ENCODE measurements around the gene CD276. TPM values are rescaled to one million over a fixed set of nuclear protein-coding genes. Genes with fewer than 3 reads are reported as not detected.
"Not testable (repeated sequence)": the region's sequence is repeated elsewhere in the genome, so short reads cannot be mapped to it uniquely, and the experiment has no call there.

CD276 gene
- polyA plus RNA-seq, 12 donors = 103 to 157 (median 128) TPM; not detected in 1

DNA sequence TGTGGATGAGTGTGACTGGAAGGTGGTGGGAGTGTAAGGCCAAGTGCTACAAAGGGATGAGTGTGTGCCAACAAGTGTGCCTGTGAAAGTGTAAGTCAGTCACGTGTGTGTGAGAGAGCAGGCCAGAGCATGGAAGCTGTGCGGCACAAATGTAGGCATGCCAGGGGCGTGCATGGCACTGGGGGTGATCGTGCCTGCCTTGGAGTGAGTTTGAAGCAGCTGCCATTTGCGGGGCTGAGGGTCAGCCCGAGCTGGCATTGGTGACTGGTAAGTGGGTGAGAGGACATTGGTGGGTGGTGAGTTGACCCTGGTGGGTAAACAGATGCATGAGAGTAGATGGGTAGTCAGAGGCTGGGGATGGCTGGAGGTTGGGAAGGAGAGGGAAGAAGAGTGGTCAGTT, 24.5 kb downstream of the CD276 start:
- no peak for DNase-seq

DNA sequence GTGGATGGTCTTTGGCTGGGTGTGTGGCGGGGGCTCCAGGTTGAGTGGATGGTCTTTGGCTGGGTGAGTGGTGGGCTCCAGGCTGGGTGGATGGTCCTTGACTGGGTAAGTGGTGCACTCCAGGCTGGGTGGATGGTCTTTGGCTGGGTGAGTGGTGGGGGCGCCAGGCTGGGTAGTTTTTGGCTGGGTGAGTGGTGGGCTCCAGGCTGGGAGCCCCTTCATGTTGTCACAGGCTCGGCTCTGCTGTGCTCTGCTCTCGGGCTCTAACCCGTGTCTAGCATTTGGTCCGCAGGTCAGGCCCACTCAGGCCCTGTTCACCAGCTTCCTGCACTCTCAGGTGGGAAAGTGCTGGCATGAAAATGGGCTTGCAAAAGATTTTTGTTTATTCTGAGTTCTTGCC, 25.1 kb downstream of the CD276 start:
- no peak for DNase-seq

- no peak for DNase-seq
These were observed 25.5 kb downstream of the CD276 start for GRCh38 chr15:73709686-73710085.

GRCh38 chr15:73710321-73710720, 26.1 kb downstream of the CD276 start:
- no peak for DNase-seq

DNA sequence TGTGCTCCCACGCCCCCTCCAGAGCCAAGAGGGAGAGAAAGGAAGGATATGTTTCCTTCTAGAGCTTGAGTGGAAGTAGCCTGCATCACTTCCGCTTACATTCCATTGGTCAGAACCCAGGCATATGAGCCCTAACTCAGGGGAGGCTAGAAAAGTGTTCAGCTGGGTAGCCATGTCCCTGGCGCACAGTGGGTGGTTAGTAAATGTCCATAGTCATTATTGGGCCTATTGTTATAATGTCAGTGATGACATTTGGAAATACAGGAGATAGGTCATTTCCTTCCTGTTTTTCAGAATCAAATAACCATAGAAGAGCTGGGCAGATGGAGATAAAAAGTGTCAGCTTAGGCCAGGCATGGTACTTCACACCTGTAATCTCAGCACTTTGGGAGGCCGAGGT, 27.3 kb downstream of the CD276 start:
- no peak for DNase-seq

- no peak for DNase-seq
These were observed 27.9 kb downstream of the CD276 start for GRCh38 chr15:73712107-73712506.

- no peak for DNase-seq
These were observed 30.6 kb downstream of the CD276 start for GRCh38 chr15:73714695-73715301.

- no peak for DNase-seq
These were observed 31.2 kb downstream of the CD276 start for GRCh38 chr15:73715417-73715816.

DNA sequence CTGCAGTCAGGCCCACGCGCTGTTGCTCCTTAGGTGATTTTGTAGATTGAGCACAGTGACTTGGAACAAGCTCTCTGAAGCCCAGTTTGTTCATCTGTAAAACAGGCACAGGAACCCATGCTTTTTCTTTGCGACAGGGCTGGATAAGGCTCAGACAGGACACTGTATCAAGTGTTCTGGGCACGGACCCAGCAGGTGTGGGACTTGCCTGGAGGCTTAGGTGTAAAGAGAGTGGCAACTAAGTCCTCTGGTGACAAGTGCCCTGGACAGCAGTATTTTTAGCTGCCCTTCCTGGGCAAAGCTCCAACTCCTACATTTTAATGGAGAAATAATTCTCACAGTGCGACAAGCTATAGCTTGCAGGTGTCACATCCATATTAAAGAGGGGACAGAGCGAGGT, 32.2 kb downstream of the CD276 start:
- no peak for DNase-seq

DNA sequence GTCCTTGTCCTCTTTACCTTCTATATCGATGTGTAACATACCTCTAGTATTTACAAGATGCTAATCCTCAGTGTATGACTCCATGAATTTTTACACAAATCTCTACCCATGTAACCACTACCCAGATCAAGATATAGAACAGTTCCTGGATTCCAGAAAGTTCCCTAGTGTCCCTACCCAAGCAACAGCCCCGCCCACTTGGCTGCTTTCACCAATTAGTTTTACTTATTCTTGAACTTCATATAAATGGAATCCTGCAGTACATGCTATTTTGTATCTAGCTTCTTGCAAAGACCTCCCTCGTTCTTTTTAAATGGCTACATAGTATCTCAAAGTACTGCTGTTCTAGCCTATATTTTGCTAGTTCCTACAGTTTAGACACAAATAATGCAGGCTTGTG, 33.0 kb downstream of the CD276 start:
- DNase-seq = no peak

- DNase-seq = no peak
These were observed 33.6 kb downstream of the CD276 start for GRCh38 chr15:73717802-73718201.

DNA sequence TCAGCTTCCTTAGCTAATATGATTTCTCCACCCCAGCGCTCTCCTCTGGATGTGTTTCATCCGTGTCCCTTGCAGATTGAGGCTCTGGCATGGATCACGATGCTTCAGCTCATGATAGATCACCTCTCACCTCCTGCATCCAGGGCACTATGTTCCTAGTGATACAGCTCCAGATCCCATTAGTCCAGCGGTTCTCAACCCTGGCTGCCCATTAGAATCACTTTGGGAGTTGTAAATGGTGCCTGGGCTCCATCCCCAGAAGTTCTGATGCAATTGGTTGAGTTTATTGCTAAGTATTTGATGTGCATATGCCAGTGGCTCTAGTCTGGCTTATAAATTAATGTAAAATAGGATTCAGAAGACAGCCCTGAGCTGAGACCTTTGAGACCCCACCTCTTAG, 34.5 kb downstream of the CD276 start:
- no peak for DNase-seq

DNA sequence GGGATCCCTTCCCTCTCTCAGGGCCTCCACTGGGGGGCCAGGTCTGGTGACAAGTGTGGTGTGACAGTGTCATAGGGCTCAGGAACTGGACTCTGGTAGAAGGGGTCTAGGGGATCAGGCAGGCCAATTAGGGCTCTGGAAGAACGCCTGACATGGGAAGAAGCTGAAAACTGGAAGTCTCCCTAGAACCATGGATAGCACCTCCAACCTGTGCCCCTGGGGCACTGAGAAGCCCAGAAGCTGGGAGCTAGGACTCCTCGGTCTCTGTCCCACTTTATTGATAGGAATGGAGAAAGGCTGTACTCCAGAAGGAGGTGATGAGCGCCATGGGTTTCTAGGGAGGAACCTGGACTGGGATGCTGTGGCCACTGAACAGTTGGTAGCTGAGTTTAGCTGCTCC, 38.2 kb downstream of the CD276 start:
- DNase-seq = no peak

GRCh38 chr15:73723191-73723590, 39.0 kb downstream of the CD276 start:
- no peak for DNase-seq

DNA sequence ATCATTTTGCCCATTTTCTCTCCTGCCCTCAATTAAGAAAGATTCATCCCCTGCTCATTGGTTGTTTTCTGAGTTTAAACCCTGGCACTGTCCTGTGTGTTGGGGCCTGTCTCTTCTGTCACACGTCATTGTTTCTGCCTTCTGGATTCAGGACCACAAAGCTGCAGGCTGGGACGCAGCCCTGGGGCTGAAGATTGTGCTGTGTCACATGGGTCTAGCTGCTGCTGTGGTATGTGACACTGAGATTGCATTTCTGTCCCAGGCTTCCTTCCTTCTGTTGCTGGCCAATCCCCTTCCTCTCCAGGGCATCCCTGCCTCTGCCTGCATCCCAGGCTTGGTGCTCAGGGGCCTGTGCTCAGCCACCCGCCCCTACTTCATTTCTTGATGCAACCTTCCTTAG, 40.0 kb downstream of the CD276 start:
- DNase-seq = no peak

DNA sequence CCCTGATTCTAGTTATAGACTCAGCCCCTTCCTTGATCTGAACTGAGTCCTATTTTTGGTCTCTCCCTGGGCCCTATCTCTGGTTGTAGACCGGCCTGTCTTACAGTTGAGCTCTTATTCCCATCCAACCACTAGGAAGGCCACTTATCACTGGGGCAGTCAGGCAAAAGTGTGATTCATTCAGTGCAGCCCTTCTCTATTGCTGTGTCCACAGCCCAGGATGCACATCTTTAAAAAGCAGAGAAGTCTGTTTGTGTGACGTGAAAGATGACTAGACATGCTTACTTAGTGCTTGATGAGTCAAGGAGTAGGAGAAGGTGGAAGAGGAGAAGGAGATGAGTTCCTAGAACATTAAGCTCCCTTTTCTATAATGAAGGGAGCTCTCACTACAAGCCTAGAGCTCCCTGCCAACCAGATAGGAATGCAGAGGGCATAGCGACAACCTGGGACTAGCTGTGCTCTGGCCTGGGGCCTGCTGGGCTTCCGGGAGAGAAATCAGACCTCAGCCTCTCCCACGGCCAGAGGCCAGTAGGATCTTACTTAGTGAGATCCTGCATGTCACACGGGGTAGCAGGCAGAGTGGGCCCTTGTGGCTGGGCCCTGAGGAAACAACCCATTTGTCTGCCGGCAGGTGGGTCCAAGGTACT, 43.3 kb downstream of the CD276 start:
- DNase-seq = no peak

DNA sequence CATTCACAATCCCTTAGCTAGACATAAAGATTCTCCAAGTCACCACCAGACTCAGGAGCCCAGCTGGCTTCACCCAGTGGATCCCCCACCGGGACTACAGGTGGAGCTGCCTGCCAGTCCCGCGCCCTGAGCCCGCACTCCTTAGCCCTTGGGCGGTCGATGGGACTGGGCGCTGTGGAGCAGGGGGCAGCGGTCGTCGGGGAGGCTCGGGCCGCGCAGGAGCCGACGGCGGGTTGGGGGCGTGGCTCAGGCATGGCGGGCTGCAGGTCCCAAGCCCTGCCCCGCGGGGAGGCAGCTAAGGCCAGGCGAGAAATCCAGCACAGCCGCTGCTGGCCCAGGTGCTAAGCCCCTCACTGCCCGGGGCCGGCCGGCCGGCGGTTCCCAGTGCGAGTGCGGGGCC, 47.9 kb downstream of the CD276 start:
- DNase-seq = not testable (repeated sequence)

DNA sequence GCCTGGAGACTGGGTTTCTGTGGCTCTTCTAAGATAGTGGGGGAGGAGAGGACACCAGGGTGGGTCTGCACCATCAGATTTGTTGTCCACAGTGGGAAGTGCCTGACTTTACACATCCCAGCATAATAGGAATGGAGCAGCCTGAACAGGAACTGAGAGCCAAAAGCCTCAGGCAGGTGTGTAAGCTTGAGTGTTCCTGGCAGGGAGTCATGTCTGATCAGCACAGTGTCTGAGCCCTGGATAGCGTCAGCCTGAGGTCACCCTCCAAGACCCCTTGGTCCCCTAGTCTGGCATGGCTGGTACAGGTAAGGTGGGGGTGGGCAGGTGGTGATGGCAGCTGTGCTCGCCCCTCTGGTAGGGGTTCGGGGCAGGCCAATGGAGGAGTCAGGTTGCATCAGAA, 48.7 kb downstream of the CD276 start:
- DNase-seq = no peak

- DNase-seq = no peak
These were observed 53.4 kb downstream of the CD276 start for GRCh38 chr15:73737535-73737934.

DNA sequence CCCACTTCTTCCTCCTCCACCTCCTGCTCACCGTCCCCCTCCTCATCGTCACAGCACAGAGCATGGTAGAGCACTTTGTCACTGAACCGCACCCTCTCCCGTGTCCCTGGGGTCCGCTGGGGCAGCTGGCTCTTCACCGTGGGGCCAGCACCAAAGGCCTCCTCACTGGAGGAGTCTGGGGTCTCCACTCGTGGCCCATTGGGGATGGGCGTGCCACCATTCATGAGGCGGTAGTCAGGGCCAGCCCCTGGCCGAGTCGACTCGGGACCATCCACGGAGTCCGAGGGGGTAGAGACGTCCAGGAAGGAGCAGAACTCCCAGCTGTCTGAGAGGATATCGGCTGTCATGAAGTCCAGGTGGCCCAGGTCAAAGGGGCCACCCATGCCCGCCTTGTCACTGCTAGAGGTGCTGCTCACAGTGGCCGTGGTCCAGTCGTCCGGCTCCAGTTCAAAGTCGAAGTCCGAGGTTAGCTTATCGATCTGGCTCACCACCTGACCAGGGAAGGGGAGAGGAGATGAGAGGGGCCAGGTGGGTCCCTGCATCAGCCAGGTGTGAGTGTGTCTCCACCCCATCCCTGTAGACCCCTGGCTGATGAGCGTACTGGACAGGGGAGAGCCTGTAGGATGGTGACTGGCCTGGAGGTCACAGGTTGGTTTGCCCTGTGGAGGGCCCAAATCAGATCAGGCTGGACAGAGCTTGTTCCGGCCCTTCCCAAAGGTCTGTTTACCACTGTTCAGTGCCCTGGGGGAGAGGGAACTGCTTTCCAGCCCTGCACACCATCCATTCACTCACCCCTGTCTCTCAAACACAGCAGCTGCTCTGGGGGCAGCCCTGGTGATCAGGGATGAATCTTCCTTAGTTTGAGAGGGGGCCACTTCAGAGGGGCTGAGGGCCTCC, 56.2 kb downstream of the CD276 start:
- DNase-seq = no peak

DNA sequence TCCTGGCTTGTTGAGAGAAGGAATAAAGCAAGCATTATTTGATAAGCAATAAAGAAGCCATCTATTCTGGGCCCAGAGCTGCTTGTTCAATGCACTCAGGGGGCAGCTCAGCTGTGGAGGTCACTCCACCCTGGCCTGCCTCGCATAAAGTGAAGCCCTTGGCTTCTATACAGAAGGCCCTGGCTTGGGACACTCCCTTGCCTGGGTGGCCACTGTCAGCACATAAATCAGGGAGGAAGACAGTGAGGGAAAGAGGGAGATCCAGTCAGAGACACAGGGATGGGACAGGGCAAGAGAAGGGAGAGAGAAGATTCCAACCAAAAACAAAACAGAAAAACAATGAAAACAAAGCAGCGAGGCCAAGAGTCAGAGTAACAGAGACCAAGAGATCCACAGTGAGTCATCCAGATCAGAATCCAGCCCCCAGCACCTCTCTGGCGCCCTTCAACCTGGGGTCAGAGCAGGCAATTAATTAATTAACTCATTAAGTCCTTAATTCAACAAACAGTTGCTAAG, 57.2 kb downstream of the CD276 start:
- DNase-seq = no peak

GRCh38 chr15:73744293-73744692, 60.1 kb downstream of the CD276 start:
- DNase-seq = no peak

- DNase-seq = no peak
These were observed 60.9 kb downstream of the CD276 start for GRCh38 chr15:73745073-73745472.
